ENCODE results near the gene PPP1R12C.
"Not testable (repeated sequence)": the region's sequence is repeated elsewhere in the genome, so short reads cannot be mapped to it uniquely, and the experiment has no call there.

The PPP1R12C gene

DNA sequence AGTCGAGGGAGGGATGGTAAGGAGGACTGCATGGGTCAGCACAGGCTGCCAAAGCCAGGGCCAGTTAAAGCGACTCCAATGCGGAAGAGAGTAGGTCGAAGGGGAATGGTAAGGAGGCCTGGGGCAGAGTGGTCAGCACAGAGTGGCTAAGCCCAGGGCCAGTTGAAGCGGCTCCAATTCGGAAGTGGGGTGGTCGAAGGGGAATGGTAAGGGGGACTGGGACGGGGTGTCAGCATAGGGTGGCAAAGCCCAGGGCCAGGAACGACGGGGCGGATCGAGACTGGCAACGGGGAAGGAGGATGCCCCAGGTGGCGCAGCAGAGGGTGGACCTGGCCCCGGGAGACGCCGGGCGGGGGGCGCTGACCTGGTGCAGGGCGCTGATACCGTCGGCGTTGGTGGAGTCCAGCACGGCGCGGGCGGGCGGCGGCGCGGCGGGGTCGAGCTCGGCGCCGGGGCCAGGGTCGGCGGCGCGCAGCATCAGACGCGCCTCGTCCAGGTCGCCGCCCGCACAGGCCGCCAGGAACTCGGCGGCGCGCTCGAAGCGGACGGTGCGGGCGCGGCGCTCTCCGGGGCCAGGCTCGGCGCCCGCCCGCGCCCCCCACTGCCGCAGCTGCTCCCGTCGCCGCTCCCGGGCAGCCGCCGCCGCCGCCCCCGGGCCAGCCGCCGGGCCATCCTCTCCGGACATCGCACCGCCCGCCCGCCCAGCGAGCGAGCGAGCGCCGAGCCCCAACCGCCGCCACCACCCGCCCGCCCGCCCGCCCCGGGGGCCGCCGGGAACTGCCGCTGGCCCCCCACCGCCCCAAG lies at the start of gene PPP1R12C:
TSS of gene PPP1R12C (minus strand) at position 779 of the 804 bp plus-strand sequence. CDS start at position 685, 94 bp downstream.
- DNase-seq: no peak

DNA sequence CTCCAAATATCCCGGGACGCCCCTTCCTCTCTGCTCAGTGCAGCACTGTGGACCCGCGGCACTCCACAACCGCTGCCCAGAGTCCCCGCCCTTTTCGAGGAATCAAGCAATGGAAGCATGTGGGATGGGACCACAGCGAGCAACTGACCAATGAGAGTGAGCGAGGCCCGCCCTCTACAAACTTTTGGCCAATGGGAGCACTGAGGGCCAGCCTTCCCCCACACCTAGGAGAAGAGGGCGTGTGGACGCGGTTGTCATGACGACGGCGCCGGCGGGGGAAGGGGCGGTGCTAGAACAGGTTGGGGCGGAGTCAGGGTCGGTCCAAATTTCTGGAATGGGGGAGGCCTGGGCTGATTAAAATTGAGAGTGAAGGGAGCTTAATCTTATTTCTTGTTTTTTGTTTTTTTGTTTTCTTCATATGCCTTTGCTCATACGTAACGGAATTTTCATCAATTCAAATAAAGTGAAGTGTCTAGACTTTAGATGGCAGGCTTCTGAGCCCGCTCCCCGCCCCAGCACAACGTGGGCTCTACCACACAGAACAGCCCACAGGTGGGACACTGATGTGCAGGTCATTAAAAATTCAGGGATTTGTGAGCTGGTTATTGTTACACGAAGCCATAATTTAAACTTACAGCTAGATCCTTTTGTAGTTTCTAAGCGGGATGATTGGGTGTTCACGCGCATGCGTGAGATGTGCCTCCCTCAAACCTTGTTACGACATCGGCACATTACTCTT lies 49.3 kb upstream of the PPP1R12C start, which contains the start of gene DNAAF3:
TSS of gene DNAAF3 (minus strand) at position 84 of the 739 bp plus-strand sequence. CDS start 200 bp downstream, outside the sequence.
- peak; percentile 91 for DNase-seq

GRCh38 chr19:55165952-55166529 lies 48.6 kb upstream of the PPP1R12C start:
- peak; percentile 50 for DNase-seq

GRCh38 chr19:55161571-55162322 lies 44.3 kb upstream of the PPP1R12C start:
- no peak for DNase-seq

DNA sequence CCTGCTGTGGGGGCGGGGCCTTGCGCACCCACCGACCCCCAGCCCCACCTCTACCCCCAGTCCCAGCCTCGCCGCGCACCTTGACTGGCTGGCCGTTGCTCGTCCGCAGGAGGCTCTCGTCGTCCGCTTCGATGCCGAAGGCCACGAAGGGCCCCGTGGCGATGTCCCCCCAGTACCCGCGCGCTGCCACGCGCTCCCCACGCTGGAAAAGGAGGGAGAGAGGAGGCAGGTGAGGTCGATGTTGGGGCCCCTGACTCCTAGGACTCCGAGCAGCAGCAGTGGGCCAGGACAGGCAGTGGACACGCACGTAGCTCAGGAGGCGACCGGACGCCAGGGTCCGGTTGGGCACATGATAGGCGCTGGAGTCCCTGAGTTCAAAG lies 43.5 kb upstream of the PPP1R12C start:
- no peak for DNase-seq

GRCh38 chr19:55160128-55160985 lies 42.9 kb upstream of the PPP1R12C start:
- DNase-seq: peak; percentile 66

DNA sequence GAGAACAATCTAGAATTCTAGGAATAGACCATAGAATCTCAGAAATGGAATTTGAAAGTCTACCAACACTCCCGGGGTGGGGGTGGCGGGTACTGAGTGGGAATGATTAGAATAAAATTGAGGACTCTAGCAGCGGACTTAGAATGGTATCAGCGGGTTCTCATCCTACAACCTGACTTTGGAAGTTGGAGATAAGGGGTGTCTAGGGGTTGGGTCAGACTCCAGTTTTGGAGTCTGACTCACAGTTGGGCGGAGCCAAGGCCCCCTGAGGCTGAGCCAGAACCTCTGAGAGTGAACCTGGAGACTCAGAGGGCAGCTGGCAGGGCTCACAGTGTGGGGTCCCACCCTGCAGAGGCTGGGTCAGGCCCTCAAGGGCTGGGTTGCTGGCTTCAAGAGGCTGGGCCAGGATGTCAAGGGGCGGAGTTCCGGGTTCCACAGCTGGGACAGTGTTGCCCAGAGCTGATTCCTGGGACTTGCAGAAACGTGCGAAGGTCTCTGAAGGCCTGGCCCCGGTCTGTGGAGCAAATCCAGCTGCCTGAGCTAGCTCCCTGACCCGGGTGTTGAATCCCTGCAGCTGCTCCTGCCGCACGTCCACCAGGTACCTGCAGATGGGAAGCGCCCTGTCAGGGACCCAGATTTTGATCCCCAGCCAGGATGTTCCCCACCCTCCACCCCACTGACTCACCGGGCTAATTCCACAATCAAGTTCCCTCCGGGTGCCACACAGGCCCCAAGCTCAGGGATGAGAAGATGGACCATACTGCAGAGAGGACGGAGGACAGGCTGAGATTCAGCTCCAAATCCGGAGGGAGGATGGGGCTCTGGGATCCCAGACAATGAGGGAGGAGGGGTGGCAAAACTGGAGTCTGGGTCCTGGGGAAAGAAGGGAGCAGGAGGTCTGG lies 41.7 kb upstream of the PPP1R12C start:
- DNase-seq: no peak

GRCh38 chr19:55158423-55158822 lies 41.0 kb upstream of the PPP1R12C start:
- no peak for DNase-seq

DNA sequence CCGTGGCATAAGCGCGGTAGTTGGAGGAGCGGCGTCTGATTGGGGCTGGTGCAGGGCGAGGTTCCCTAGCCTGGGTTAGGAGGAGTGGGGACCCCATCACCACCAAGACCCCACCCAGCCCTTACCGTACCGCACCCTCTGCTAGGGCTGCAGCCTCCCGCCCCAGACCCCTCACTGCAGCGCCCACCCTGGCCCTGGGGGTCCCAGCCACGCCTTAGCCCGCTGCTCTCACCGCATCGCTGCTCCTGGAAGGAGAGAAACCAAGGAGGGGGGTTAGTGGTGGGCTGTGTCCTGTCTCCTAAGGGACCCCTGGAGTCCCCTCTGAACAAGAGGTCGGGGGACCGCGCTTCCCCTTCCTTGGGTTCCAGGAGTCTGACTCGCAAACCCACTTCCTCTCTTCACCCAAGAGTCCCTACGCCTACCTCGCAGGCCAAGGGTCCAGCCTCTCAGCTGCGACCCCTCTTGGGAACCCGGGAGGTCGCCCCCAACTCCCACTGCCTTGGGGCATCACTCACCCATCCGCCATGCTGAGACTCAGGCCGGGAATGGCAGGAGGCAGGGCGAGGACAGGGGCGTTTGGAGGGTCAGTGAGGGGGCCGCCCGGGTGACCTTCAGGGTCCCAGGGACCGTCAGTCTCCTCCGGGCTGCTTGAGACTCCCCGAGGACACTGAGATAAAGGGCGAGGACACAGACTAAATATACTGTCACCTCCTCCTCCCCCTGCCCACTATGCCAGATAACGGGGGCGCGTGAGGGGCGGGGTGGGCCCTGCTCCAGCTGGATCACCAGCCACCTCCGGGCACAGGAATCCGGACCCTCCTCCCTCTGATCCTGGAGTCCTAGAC lies 39.8 kb upstream of the PPP1R12C start, which contains the start of gene TNNI3:
TSS of gene TNNI3 (minus strand) at position 669 of the 845 bp plus-strand sequence. CDS start at position 526, 143 bp downstream.
- no peak for DNase-seq

- no peak for DNase-seq
Observed at GRCh38 chr19:55156202-55157063, 39.0 kb upstream of the PPP1R12C start.

DNA sequence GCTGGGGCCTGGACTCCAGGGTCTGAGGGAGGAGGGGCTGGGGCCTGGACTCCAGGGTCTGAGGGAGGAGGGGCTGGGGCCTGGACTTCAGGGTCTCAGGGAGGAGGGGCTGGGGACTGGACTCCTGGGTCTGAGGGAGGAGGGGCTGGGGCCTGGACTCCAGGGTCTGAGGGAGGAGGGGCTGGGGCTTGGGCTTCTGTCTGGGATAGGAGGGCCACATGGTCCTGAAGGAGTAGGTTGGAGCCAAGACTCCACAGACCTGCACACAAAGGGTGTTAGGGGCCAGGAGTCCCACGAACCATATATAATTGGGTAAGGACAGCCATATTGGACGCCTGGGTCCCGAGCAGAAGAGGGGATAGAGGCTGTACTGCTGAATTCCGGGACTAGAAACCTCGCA lies 38.3 kb upstream of the PPP1R12C start:
- DNase-seq: not testable (repeated sequence)

GRCh38 chr19:55153652-55154264 lies 36.3 kb upstream of the PPP1R12C start:
- no peak for DNase-seq

DNA sequence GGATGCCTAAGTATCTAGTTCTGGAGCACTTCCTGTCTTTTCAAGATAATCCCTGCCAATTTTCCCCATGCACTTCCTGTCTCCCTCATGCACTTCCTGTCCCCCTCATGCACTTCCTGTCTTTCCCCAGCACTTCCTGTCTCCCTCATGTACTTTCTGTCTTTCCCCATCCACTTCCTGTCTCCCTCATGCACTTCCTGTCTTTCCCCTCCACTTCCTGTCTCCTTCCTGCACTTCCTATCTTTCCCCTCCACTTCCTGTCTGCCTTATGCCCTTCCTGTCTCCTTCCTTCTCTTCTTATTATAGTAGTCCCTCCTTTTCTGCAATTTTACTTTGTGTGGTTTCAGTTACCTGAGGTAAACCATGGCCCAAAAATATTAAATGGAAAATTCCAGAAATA lies 34.6 kb upstream of the PPP1R12C start:
- DNase-seq: peak; percentile 5

DNA sequence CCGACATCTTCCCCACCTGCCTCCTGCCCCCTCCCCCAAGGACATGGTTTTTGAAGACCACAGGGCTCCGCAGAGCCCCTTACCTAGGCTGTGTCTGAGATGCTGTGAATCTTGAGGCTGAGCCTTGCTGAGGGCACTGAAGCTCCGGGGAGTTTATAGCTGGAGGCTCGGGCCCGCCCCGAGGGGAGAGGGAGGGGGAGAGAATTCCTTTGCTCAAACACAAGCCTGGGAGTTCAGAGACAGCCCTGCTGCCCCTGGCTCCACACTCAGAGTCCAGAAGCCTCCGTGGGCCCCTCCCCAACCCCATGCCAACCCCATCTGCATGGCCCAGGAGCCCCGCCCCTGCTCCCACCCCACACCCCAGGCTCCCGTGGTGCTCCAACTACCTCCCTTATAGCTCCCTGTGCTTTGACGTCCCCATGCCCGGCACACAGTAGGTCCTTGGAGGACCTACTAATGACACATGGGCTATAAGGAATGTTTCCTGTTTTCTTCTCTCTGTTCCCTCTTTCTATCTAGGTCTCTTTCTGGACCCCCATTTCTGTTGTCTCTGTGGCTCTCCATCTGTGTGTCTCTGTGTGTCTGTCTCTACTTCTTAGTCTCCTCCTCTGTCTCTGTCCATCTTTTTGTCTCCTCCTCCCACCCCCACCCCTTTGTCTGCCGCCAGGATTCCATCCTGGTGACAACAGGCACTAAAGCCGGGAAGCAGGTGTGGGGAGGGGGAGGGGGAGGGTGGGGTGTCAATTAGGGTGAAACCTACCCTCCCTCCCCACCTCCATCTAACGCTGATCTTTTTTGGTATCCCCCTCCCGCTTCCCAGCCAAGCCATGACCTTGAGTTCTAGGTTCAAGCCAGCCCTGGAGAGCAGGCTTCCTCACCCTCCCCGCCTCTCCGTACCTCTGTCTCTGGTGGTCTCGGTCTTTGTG lies 31.9 kb upstream of the PPP1R12C start, which contains the start of gene TNNT1:
TSS of gene TNNT1 (minus strand) at position 129 of the 926 bp plus-strand sequence. CDS start 2,049 bp downstream, outside the sequence.
- no peak for DNase-seq

DNA sequence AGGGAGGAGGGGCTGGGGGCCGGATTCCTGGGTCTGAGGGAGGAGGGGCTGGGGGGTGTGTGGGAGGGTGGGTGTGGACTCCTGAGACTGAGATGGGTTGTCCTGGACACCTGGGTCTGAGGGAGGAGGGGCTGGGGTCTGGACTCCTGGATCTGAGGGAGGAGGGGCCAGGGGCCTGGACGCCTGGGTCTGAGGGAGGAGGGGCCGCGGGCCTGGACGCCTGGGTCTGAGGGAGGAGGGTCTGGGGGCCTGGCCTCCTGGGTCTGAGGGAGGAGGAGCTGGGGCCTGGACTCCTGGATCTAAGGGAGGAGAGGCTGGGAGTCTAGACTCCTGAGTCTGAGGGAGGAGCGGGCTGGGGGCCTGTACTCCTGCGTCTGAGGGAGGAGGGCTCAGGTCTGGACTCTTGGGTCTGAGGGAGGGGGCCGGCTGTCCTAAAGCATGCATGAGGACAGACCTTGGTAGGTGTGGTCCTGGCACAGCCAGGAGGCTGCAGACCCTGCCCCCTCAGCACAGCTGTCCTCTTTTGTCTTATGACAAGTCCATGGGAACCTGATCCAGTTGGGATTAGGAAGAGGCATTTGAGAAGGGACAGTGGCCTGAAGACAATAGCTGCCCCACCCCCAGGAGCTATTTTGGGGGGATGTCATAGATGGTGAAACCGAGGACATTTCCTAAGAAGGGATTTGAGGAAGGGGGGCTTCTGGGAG lies 30.3 kb upstream of the PPP1R12C start:
- no peak for DNase-seq

GRCh38 chr19:55146705-55147273 lies 29.4 kb upstream of the PPP1R12C start:
- no peak for DNase-seq

Data from GF-D8 (cell line).